ENCODE results near the gene ZNF331.

Gene ZNF331

GRCh38 chr19:53525922-53526321 lies 12.0 kb upstream of the ZNF331 start:
- TF ChIP-seq, protein P1, sequence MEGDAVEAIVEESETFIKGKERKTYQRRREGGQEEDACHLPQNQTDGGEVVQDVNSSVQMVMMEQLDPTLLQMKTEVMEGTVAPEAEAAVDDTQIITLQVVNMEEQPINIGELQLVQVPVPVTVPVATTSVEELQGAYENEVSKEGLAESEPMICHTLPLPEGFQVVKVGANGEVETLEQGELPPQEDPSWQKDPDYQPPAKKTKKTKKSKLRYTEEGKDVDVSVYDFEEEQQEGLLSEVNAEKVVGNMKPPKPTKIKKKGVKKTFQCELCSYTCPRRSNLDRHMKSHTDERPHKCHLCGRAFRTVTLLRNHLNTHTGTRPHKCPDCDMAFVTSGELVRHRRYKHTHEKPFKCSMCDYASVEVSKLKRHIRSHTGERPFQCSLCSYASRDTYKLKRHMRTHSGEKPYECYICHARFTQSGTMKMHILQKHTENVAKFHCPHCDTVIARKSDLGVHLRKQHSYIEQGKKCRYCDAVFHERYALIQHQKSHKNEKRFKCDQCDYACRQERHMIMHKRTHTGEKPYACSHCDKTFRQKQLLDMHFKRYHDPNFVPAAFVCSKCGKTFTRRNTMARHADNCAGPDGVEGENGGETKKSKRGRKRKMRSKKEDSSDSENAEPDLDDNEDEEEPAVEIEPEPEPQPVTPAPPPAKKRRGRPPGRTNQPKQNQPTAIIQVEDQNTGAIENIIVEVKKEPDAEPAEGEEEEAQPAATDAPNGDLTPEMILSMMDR (conservative IDR thresholded peaks at IDR 0.05; ENCODE audit: low read length), result no peak
- no peak for TF ChIP-seq EZH2phosphoT487 (IDR thresholded peaks at IDR 0.05; ENCODE audit: borderline replicate concordance)
- Histone ChIP-seq H4K20me1 (ENCODE audit: insufficient read depth, low read length, poor library complexity, severe bottlenecking) (no peaks in the 10 kb centered on the region), H3K9me3 (ENCODE audit: insufficient read depth, low read depth, low read length) (peaks cover 9% of the 10 kb centered on the region; the same call in 1 of the 2 replicates), H3K9ac (ENCODE audit: low read depth, low read length, poor library complexity, severe bottlenecking) (no peak overlapping the region), H3K79me2 (ENCODE audit: insufficient read depth, low read length) (peaks cover 5% of the 10 kb centered on the region; the same call in 1 of the 2 replicates), H3K4me3 (ENCODE audit: low read length, poor library complexity, severe bottlenecking) (no peak overlapping the region), H3K36me3 (ENCODE audit: insufficient read depth, low read length) (no peaks in the 10 kb centered on the region), H3F3A (ENCODE audit: low read depth) (no peaks in the 10 kb centered on the region), H3K27me3 (ENCODE audit: insufficient read depth, low read length, poor library complexity, severe bottlenecking) (no peaks in the 10 kb centered on the region), H3K9me2 (replicated peaks; ENCODE audit: low read depth, low read length) (no peaks in the 10 kb centered on the region), H2AFZ (ENCODE audit: low read length) (no peak overlapping the region), H3K4me1 (ENCODE audit: insufficient read depth, low read length, poor library complexity, severe bottlenecking) (no peaks in the 10 kb centered on the region), H3K4me2 (ENCODE audit: low read depth, low read length, poor library complexity, severe bottlenecking) (no peak overlapping the region)

DNA sequence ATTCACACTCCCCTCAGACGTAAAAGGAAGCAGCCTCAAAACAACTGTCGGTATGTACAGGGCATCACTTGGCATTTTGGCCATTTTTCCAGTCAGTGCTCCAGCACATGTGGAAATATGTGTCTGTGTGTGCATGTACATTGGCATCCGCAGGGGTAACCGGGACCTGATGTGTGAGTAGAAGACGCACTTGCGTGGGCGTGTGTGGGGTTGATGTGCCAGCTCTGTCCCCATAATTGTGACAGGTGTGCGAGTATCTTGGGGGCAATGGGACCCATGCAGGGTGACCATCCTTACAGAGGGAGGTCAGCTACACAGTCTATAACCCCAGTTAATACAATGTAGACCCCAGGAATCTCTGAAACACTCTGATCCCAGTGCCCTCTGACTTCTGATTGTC lies 7.3 kb upstream of the ZNF331 start:
- peaks cover 7% of the 10 kb centered on the region; the same call in 1 of the 2 replicates for H3K9me3 ChIP-seq (ENCODE audit: insufficient read depth, low read depth, low read length)
- H3K36me3 ChIP-seq (ENCODE audit: insufficient read depth, low read length), result no peaks in the 10 kb centered on the region
- H3K79me2 ChIP-seq (ENCODE audit: insufficient read depth, low read length), result no peaks in the 10 kb centered on the region
- H3F3A ChIP-seq (ENCODE audit: low read depth), result no peaks in the 10 kb centered on the region
- H3K4me2 ChIP-seq (ENCODE audit: low read depth, low read length, poor library complexity, severe bottlenecking), result no peak overlapping the region
- H4K20me1 ChIP-seq (ENCODE audit: insufficient read depth, low read length, poor library complexity, severe bottlenecking), result no peaks in the 10 kb centered on the region
- H3K4me3 ChIP-seq (ENCODE audit: low read length, poor library complexity, severe bottlenecking), result no peak overlapping the region
- H3K9ac ChIP-seq (ENCODE audit: low read depth, low read length, poor library complexity, severe bottlenecking), result no peak overlapping the region
- no peaks in the 10 kb centered on the region for H3K27me3 ChIP-seq (ENCODE audit: insufficient read depth, low read length, poor library complexity, severe bottlenecking)
- H2AFZ ChIP-seq (ENCODE audit: low read length), result no peak overlapping the region
- H3K4me1 ChIP-seq (ENCODE audit: insufficient read depth, low read length, poor library complexity, severe bottlenecking), result no peaks in the 10 kb centered on the region
- no peaks in the 10 kb centered on the region for H3K9me2 ChIP-seq (replicated peaks; ENCODE audit: low read depth, low read length)
- TF ChIP-seq, protein P1 (conservative IDR thresholded peaks at IDR 0.05; ENCODE audit: low read length), result no peak
- no peak for TF ChIP-seq EZH2phosphoT487 (IDR thresholded peaks at IDR 0.05; ENCODE audit: borderline replicate concordance)

GRCh38 chr19:53531457-53531856 lies 6.5 kb upstream of the ZNF331 start:
- Histone ChIP-seq H2AFZ (ENCODE audit: low read length) (no peak overlapping the region), H3K9me3 (ENCODE audit: insufficient read depth, low read depth, low read length) (no peaks in the 10 kb centered on the region), H3K4me1 (ENCODE audit: insufficient read depth, low read length, poor library complexity, severe bottlenecking) (no peaks in the 10 kb centered on the region), H3K9me2 (replicated peaks; ENCODE audit: low read depth, low read length) (no peaks in the 10 kb centered on the region), H3K79me2 (ENCODE audit: insufficient read depth, low read length) (no peaks in the 10 kb centered on the region), H3F3A (ENCODE audit: low read depth) (no peaks in the 10 kb centered on the region), H3K27me3 (ENCODE audit: insufficient read depth, low read length, poor library complexity, severe bottlenecking) (no peaks in the 10 kb centered on the region), H3K4me3 (ENCODE audit: low read length, poor library complexity, severe bottlenecking) (no peak overlapping the region), H3K36me3 (ENCODE audit: insufficient read depth, low read length) (no peaks in the 10 kb centered on the region), H3K4me2 (ENCODE audit: low read depth, low read length, poor library complexity, severe bottlenecking) (no peak overlapping the region), H3K9ac (ENCODE audit: low read depth, low read length, poor library complexity, severe bottlenecking) (no peak overlapping the region), H4K20me1 (ENCODE audit: insufficient read depth, low read length, poor library complexity, severe bottlenecking) (no peaks in the 10 kb centered on the region)
- TF ChIP-seq, protein P1 (conservative IDR thresholded peaks at IDR 0.05; ENCODE audit: low read length), result no peak
- TF ChIP-seq EZH2phosphoT487 (IDR thresholded peaks at IDR 0.05; ENCODE audit: borderline replicate concordance), result no peak

All from Loucy (cell line).